IMR-90 (cell line): ENCODE measurements around the gene NDUFA5. TPM values are rescaled to one million over a fixed set of nuclear protein-coding genes. Genes with fewer than 3 reads are reported as not detected.

Source experiments
- ATAC-seq: fragments of 200-7000 bp; cut with Tn5 transposase; 2 replicates; pipeline ENCODE4 v1.9.1; 2020; ENCODE audit warnings: low read depth, mild to moderate bottlenecking, moderate library complexity
- BruUV-seq: library from RNA; stranded (reverse); fragments of 400-500 nt; replicated peaks from 2 replicates; lab custom pipeline; 2021; lab: Mats Ljungman, UMichigan
- CTCF ChIA-PET: fragments of 300-600 bp; formaldehyde crosslinking; extraction: SDS; loops from one replicate; lab custom pipeline; 2021; ENCODE audit warnings: antibody characterized with exemption; lab: Yijun Ruan, JAX
- POLR2A ChIA-PET: fragments of 300-600 bp; sonication (Branson Sonifier 250); formaldehyde crosslinking; loops from one replicate; lab custom pipeline; 2022; ENCODE audit warnings: antibody characterized with exemption; ENCODE audit not compliant: unreplicated experiment; lab: Charles Lee
- DNase-seq: peaks from one replicate; pipeline ENCODE4 v3.0.0; 2013
- H2AFZ ChIP-seq: replicated peaks from 2 replicates; pipeline ENCODE3; 2013; ENCODE audit warnings: low read length, mild to moderate bottlenecking; ENCODE audit not compliant: poor library complexity
- H2AK5ac ChIP-seq: 2 replicates; pipeline ENCODE4 v1.6.1; 2013; ENCODE audit warnings: low read depth, low read length, inconsistent platforms
- H2AK9ac ChIP-seq: replicated peaks from 2 replicates; pipeline ENCODE3; 2013; ENCODE audit warnings: mild to moderate bottlenecking, low read depth, low read length, moderate library complexity; ENCODE audit not compliant: poor library complexity
- H2BK120ac ChIP-seq: 2 replicates; pipeline ENCODE4 v1.6.1; 2013; ENCODE audit warnings: low read depth, low read length, inconsistent platforms
- H2BK15ac ChIP-seq: 3 replicates; pipeline ENCODE4 v1.6.1; 2013; ENCODE audit warnings: low read depth, low read length, inconsistent platforms
- H2BK20ac ChIP-seq: 2 replicates; pipeline ENCODE4 v1.6.1; 2013; ENCODE audit warnings: low read depth, mild to moderate bottlenecking, inconsistent platforms, low read length, moderate library complexity
- H2BK5ac ChIP-seq: 2 replicates; pipeline ENCODE4 v1.6.1; 2013; ENCODE audit warnings: mild to moderate bottlenecking, low read depth, low read length, inconsistent platforms; ENCODE audit not compliant: poor library complexity, severe bottlenecking
- H3K14ac ChIP-seq: replicated peaks from 2 replicates; pipeline ENCODE4 v1.6.1; 2013; ENCODE audit warnings: low read depth, low read length, inconsistent platforms
- H3K18ac ChIP-seq: 2 replicates; pipeline ENCODE4 v1.6.1; 2013; ENCODE audit warnings: low read depth, low read length, control low read depth
- H3K23ac ChIP-seq: 2 replicates; pipeline ENCODE4 v1.6.1; 2013; ENCODE audit warnings: low read depth, low read length, inconsistent platforms
- H3K27ac ChIP-seq: 2 replicates; pipeline ENCODE4 v1.5.1; 2013; ENCODE audit warnings: mild to moderate bottlenecking, control low read depth, low read length; ENCODE audit not compliant: insufficient read depth
- H3K27me3 ChIP-seq: 2 replicates; pipeline ENCODE4 v1.6.1; 2013; ENCODE audit warnings: low read length; ENCODE audit not compliant: control insufficient read depth, insufficient read depth
- H3K36me3 ChIP-seq: 2 replicates; pipeline ENCODE4 v1.6.1; 2013; ENCODE audit warnings: low read length, mixed read lengths; ENCODE audit not compliant: control insufficient read depth, insufficient read depth
- H3K4ac ChIP-seq: 2 replicates; pipeline ENCODE4 v1.6.1; 2013; ENCODE audit warnings: low read depth, low read length, inconsistent platforms
- H3K4me1 ChIP-seq: 2 replicates; pipeline ENCODE4 v1.6.1; 2013; ENCODE audit warnings: low read length, mixed read lengths; ENCODE audit not compliant: control insufficient read depth, insufficient read depth
- H3K4me2 ChIP-seq: 2 replicates; pipeline ENCODE4 v1.6.1; 2013; ENCODE audit warnings: low read depth, mild to moderate bottlenecking, control low read depth, low read length, moderate library complexity
- H3K4me3 ChIP-seq: 2 replicates; pipeline ENCODE4 v1.5.1; 2013; ENCODE audit warnings: low read depth, mild to moderate bottlenecking, control low read depth, low read length, moderate library complexity; ENCODE audit not compliant: insufficient read depth
- H3K56ac ChIP-seq: 2 replicates; pipeline ENCODE4 v1.6.1; 2013; ENCODE audit warnings: low read length, inconsistent platforms; ENCODE audit not compliant: insufficient read depth; ENCODE audit errors: extremely low read depth
- H3K79me1 ChIP-seq, 2 experiments: 2 replicates each; pipeline ENCODE4 v1.6.1; 2013; ENCODE audit warnings: low read length in 2 of 2, inconsistent platforms in 1 of 2, low read depth in 1 of 2
- H3K9ac ChIP-seq: 2 replicates; pipeline ENCODE4 v1.6.1; 2013; ENCODE audit warnings: low read depth, low read length, control low read depth
- H3K9me1 ChIP-seq: 2 replicates; pipeline ENCODE4 v1.6.1; 2013; ENCODE audit warnings: low read length, inconsistent platforms; ENCODE audit not compliant: insufficient read depth
- H3K9me3 ChIP-seq: 2 replicates; pipeline ENCODE4 v1.6.1; 2013; ENCODE audit warnings: low read length; ENCODE audit not compliant: control insufficient read depth, insufficient read depth
- H4K20me1 ChIP-seq: 2 replicates; pipeline ENCODE4 v1.6.1; 2013; ENCODE audit warnings: low read length, inconsistent platforms; ENCODE audit not compliant: insufficient read depth
- H4K5ac ChIP-seq: 2 replicates; pipeline ENCODE4 v1.6.1; 2013; ENCODE audit warnings: mild to moderate bottlenecking, low read depth, low read length, control low read depth
- H4K8ac ChIP-seq, 2 experiments: 2 replicates each; pipeline ENCODE4 v1.6.1; 2013; ENCODE audit warnings: low read depth in 2 of 2, low read length in 2 of 2, control low read depth in 1 of 2, inconsistent platforms in 1 of 2
- H4K91ac ChIP-seq: 2 replicates; pipeline ENCODE4 v1.6.1; 2013; ENCODE audit warnings: low read depth, low read length, inconsistent platforms; ENCODE audit not compliant: insufficient read depth
- BHLHE40 ChIP-seq: fragments of 150-350 bp; IDR thresholded peaks from 2 replicates; pipeline ENCODE4 v1.6.1; 2016; ENCODE audit warnings: mild to moderate bottlenecking, low read depth, low read length
- CEBPB ChIP-seq: IDR thresholded peaks from 2 replicates; pipeline ENCODE4 v1.6.1; 2012; ENCODE audit warnings: low read depth, low read length, improper control_type of control experiment
- CHD1 ChIP-seq: IDR thresholded peaks from 2 replicates; pipeline ENCODE4 v1.6.1; 2012; ENCODE audit warnings: low read depth, low read length, improper control_type of control experiment
- FOS ChIP-seq: fragments of 150-350 bp; IDR thresholded peaks from 2 replicates; pipeline ENCODE4 v1.6.1; 2016; ENCODE audit warnings: low read depth, low read length
- MAFK ChIP-seq: IDR thresholded peaks from 2 replicates; pipeline ENCODE4 v1.6.1; 2012; ENCODE audit warnings: low read depth, low read length, improper control_type of control experiment
- MAZ ChIP-seq: IDR thresholded peaks from 2 replicates; pipeline ENCODE4 v1.6.1; 2012; ENCODE audit warnings: low read depth, mild to moderate bottlenecking, low read length, improper control_type of control experiment, moderate library complexity, borderline replicate concordance
- MXI1 ChIP-seq: IDR thresholded peaks from 2 replicates; pipeline ENCODE4 v1.6.1; 2012; ENCODE audit warnings: low read depth, mild to moderate bottlenecking, low read length, moderate library complexity, borderline replicate concordance
- NFE2L2 ChIP-seq: fragments of 150-350 bp; IDR thresholded peaks from 2 replicates; pipeline ENCODE4 v1.6.1; 2016; ENCODE audit warnings: low read depth, mild to moderate bottlenecking, low read length
- POLR2A ChIP-seq: IDR thresholded peaks from 2 replicates; pipeline ENCODE4 v1.6.1; 2012; ENCODE audit warnings: mild to moderate bottlenecking, low read depth, low read length
- RAD21 ChIP-seq: IDR thresholded peaks from 2 replicates; pipeline ENCODE4 v1.6.1; 2012; ENCODE audit warnings: low read length, improper control_type of control experiment
- RCOR1 ChIP-seq: IDR thresholded peaks from 2 replicates; pipeline ENCODE4 v1.6.1; 2012; ENCODE audit warnings: mild to moderate bottlenecking, low read length, improper control_type of control experiment; ENCODE audit not compliant: insufficient replicate concordance
- RFX5 ChIP-seq: IDR thresholded peaks from 2 replicates; pipeline ENCODE4 v1.8.0; 2012; ENCODE audit warnings: low read depth, mild to moderate bottlenecking, low read length, moderate library complexity
- SMC3 ChIP-seq: fragments of 150-350 bp; IDR thresholded peaks from 2 replicates; pipeline ENCODE4 v1.6.1; 2016; ENCODE audit warnings: low read depth, mild to moderate bottlenecking, antibody characterized with exemption, low read length, moderate library complexity
- WGBS, 2 experiments: methylation state at CpG; one replicate each; pipeline versions ENCODE4 v1.1.5 to v1.1.7; 2013; ENCODE audit warnings: missing lambda C conversion rate in 2 of 2; ENCODE audit not compliant: insufficient read length in 1 of 2; ENCODE audit errors: extremely low coverage in 2 of 2; 5-methylcytosine and 5-hydroxymethylcytosine counted together
- dilution Hi-C: fragments of 300-500 bp; cut with HindIII; formaldehyde crosslinking; loops from one replicate; pipeline ENCODE4 v1.14.3; 2018; ENCODE audit warnings: low sequenced_read_pairs; ENCODE audit not compliant: unreplicated experiment
- in situ Hi-C: fragments of 300-500 bp; cut with MboI; formaldehyde crosslinking; loops from 3 replicates; pipeline ENCODE4 v1.14.3; 2019; ENCODE audit warnings: low sequenced_read_pairs, inconsistent platforms, mixed read lengths
- intact Hi-C: fragments of 100-400 bp; cut with micrococcal nuclease; formaldehyde crosslinking; loops from 2 replicates; pipeline ENCODE4 v1.10.0; 2022
- polyA plus RNA-seq, 3 experiments: library from polyadenylated mRNA; depleted of rRNA; stranded (reverse); fragments of >200 nt; gene quantifications; 2 replicates each; pipeline ENCODE4 v1.2.3, GENCODE V29; 2012; ENCODE audit warnings: low replicate concordance in 1 of 3
- total RNA-seq: library from RNA; depleted of rRNA; stranded (reverse); fragments of >200 nt; gene quantifications from 2 replicates; pipeline ENCODE4 v1.2.3, GENCODE V29; 2012
- TF ChIP-seq, protein P1 (sequence below): fragments of 150-350 bp; IDR thresholded peaks from 2 replicates; pipeline ENCODE4 v1.6.1; 2017; ENCODE audit warnings: mild to moderate bottlenecking, antibody characterized with exemption, low read length, low read depth
- TF ChIP-seq, protein P2 (sequence below): conservative IDR thresholded peaks from 2 replicates; pipeline ENCODE4 v1.5.1; 2012; ENCODE audit warnings: mild to moderate bottlenecking, low read depth, low read length, improper control_type of control experiment
- TF ChIP-seq, protein P3 (sequence below): fragments of 150-350 bp; IDR thresholded peaks from 2 replicates; pipeline ENCODE4 v1.6.1; 2016; ENCODE audit warnings: low read depth, mild to moderate bottlenecking, low read length, moderate library complexity, borderline replicate concordance

Gene NDUFA5
- total and polyA plus RNA-seq, 2 of the 4 experiments (the other 2 are of a cell fraction) = 2.9 to 12.1 TPM

DNA sequence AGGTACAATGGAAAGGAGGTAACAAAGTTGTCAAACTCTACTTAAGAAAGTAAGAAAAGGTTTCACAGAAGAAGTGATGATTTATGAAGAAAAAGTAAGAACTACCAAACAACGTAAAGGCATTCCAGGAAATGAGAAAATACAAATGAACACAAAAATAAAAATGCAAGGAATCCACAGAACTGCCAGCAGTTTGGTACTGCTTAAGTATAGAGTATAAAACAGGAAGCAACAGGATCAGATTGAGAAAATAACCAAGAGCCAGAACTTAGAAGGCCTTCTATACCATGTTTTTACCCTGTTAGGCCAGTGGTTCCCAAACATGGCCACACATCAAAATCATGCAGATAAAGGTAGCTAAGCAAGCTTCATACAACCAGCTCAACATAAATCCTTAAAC lies 9.2 kb downstream of the NDUFA5 start:
- Histone ChIP-seq H2AK9ac (no peak overlapping the region), H3K9me1 (0 out of 2 replicates have a peak, but pooled peaks cover 2% of the 10 kb centered on the region), H4K8ac (peak overlapping the region in 1 of 2 experiments; percentile 78; a peak in 2 of 4 replicates), H3K79me1 (peaks cover 7 to 13% of the 10 kb centered on the region in 2 experiments; a peak in 3 of 4 replicates), H3K4me2 (peak overlapping the region; percentile 88; the same call in 1 of the 2 replicates), H2BK20ac (peak overlapping the region; percentile 72; the same call in 1 of the 2 replicates), H3K4me3 (no peak overlapping the region), H2AFZ (no peak overlapping the region), H3K14ac (peak overlapping the region; percentile 91), H4K5ac (no peak overlapping the region; the same call in 1 of the 2 replicates), H3K9me3 (no peaks in the 10 kb centered on the region), H3K4me1 (peaks cover 2% of the 10 kb centered on the region; the same call in 1 of the 2 replicates), H3K27me3 (no peaks in the 10 kb centered on the region), H4K91ac (no peak overlapping the region), H2BK5ac (peak overlapping the region; percentile 90), H3K56ac (no peak overlapping the region), H2BK15ac (no peak overlapping the region), H3K36me3 (peaks cover 7% of the 10 kb centered on the region), H3K18ac (peak overlapping the region; percentile 95; the same call in 1 of the 2 replicates), H2AK5ac (no peak overlapping the region), H3K27ac (no peak overlapping the region), H3K4ac (no peak overlapping the region), H3K9ac (peak overlapping the region; percentile 44; the same call in 1 of the 2 replicates), H3K23ac (peak overlapping the region; percentile 94; the same call in 1 of the 2 replicates), H4K20me1 (no peaks in the 10 kb centered on the region), H2BK120ac (0 out of 2 replicates have a peak overlapping the region, but pooled peaks have one; percentile 48)
- TF ChIP-seq POLR2A = no peak
- TF ChIP-seq MAZ = no peak
- no peak for TF ChIP-seq CEBPB
- no peak for TF ChIP-seq NFE2L2
- TF ChIP-seq FOS = no peak
- no peak for TF ChIP-seq MAFK
- TF ChIP-seq CHD1 = no peak
- TF ChIP-seq, protein P1, sequence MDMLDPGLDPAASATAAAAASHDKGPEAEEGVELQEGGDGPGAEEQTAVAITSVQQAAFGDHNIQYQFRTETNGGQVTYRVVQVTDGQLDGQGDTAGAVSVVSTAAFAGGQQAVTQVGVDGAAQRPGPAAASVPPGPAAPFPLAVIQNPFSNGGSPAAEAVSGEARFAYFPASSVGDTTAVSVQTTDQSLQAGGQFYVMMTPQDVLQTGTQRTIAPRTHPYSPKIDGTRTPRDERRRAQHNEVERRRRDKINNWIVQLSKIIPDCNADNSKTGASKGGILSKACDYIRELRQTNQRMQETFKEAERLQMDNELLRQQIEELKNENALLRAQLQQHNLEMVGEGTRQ = no peak
- TF ChIP-seq, protein P2, sequence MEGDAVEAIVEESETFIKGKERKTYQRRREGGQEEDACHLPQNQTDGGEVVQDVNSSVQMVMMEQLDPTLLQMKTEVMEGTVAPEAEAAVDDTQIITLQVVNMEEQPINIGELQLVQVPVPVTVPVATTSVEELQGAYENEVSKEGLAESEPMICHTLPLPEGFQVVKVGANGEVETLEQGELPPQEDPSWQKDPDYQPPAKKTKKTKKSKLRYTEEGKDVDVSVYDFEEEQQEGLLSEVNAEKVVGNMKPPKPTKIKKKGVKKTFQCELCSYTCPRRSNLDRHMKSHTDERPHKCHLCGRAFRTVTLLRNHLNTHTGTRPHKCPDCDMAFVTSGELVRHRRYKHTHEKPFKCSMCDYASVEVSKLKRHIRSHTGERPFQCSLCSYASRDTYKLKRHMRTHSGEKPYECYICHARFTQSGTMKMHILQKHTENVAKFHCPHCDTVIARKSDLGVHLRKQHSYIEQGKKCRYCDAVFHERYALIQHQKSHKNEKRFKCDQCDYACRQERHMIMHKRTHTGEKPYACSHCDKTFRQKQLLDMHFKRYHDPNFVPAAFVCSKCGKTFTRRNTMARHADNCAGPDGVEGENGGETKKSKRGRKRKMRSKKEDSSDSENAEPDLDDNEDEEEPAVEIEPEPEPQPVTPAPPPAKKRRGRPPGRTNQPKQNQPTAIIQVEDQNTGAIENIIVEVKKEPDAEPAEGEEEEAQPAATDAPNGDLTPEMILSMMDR = no peak
- TF ChIP-seq, protein P3, sequence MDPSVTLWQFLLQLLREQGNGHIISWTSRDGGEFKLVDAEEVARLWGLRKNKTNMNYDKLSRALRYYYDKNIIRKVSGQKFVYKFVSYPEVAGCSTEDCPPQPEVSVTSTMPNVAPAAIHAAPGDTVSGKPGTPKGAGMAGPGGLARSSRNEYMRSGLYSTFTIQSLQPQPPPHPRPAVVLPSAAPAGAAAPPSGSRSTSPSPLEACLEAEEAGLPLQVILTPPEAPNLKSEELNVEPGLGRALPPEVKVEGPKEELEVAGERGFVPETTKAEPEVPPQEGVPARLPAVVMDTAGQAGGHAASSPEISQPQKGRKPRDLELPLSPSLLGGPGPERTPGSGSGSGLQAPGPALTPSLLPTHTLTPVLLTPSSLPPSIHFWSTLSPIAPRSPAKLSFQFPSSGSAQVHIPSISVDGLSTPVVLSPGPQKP = no peak
- no peak for TF ChIP-seq SMC3
- TF ChIP-seq BHLHE40 = no peak
- no peak for TF ChIP-seq RCOR1
- no peak for TF ChIP-seq RAD21
- no peak for TF ChIP-seq RFX5
- TF ChIP-seq MXI1 = no peak
- DNase-seq (no peak), ATAC-seq (peak; percentile 66)
- intact Hi-C loops = no loop called here
- dilution Hi-C loops = no loop called here
- BruUV-seq = no TSS peak
- WGBS, 2 experiments = no CpG with 5 or more reads among the region's 1 CpG
- in situ Hi-C loops = no loop called here
- ChIA-PET CTCF (no interaction called here), POLR2A (no interaction called here)
